ENCODE results near the gene BGN.

BGN gene

DNA sequence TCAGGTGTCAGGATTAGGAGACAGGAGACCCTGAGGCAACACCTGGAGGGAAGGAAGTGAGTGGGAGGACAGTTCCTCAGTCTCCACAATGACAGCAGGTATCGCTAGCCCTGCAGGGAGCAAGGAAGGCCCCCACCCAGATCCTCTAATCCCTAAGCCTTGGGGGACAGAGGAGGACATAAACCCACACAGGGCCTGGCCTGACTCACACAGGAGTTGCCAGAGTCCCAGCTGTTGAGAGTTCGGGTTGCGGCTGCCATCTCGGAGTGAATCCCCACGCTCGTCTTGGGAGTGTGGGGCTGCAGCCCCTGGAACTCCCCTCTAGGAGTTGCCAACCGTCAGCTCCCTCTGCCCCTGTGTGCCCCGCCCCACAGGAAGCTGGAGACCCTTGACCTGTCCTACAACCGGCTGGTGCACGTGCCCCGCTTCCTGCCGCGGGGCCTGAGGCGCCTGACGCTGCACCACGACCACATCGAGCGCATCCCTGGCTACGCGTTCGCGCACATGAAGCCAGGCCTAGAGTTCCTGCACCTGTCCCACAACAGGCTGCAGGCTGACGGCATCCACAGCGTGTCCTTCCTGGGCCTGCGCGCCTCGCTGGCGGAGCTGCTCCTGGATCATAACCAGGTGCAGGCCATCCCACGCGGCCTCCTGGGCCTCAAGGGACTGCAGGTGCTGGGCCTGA, 9.2 kb upstream of the BGN start:
- DNase-seq (ENCODE audit: low spot score): no peak

GRCh38 chrX:153486171-153486570, 8.6 kb upstream of the BGN start:
- DNase-seq (ENCODE audit: low spot score): no peak

DNA sequence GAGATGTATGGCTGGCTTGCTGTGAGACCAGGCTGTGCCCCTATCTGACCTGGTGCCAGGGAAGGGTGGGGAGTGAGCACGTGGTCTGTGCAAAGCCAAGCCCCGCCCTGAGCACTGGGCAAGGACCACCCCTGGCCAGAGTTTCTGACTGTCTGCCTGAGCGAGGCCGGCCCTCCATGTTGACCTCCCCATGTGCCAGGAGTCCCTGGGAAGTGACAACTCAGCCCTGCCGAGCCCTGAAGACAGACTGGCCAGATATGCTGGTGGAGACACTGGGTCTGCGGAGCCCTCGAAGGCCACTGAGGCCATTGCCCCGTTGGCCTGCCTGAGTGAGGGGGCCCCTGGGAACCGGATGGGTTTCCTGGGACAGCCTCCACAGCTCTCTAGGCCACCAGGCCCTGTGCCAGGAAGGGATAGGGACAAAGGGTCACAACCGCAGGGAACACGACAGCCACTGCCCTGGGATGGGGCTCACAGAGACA, 7.1 kb upstream of the BGN start:
- no peak for DNase-seq (ENCODE audit: low spot score)

DNA sequence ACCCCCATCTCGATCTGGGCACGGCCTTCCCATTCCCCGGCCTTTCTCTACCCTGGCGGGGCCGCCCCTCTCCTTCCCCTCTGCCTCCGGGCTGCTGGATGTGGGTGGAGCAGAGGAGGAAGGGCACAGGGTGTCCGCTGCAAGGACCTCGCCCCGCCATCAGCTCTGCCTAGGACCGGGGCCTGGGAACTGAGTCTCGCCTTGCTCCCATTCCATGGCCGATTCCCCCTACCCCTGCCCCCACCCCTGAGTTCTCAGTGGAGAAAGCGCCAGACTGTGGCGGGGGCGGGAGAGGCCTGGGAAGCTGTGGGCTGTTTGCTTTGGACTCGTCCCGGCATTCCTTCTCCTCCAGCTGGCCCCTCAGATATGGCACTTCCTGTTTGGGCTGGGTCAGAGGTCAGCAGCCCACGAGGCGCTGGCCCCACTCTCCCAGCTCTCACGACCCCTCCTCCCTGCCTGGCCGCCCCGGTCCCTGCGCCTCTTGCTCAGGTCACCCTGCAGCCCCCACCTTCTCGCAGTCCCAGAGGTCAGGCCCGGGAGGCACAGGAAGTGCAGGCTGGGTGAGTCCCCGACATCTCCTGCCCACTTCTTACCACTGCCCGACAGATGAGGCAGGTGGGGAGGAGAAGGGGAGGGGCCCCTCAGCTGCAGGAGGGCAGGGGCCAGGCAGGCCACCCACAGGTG, 6.4 kb upstream of the BGN start:
- peak; percentile 37 for DNase-seq (ENCODE audit: low spot score)

DNA sequence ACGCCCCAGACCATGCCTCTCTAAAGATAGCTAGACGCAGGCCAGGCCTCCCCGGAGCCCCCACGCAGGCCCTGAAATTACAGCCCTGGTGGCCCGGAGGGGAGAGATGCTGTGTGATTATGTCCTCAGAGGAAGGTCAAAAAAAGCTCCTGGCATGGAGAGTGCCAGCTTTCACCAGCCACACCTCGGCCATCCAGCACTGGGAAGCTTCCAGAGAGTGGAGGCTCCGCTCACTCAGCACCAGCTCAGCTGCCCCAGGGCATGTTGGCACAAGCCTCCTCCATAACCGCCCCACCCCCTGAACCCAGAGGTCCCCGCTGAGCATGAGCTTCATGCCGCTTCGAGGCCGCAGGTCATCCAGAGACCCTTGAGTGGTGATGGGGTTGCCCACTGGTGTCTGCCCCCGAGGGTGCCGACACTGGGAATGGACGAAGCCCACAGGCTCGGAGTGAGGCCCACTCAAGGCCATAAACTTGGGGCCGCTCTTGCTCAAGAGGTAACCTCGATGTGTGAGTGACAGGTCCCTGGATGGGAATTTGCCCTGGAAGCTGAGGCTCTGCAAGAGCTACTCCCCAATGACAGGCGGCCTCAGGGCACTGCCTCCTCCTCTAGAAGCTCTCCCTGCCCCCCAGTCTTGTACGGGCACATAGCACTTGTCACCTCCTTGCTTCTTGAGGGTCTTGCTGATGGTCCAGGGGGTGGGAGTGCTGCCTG, 4.4 kb upstream of the BGN start:
- DNase-seq (ENCODE audit: low spot score): no peak

GRCh38 chrX:153491351-153491914, 3.3 kb upstream of the BGN start:
- no peak for DNase-seq (ENCODE audit: low spot score)

GRCh38 chrX:153491918-153492317, 2.9 kb upstream of the BGN start:
- DNase-seq (ENCODE audit: low spot score): no peak

DNA sequence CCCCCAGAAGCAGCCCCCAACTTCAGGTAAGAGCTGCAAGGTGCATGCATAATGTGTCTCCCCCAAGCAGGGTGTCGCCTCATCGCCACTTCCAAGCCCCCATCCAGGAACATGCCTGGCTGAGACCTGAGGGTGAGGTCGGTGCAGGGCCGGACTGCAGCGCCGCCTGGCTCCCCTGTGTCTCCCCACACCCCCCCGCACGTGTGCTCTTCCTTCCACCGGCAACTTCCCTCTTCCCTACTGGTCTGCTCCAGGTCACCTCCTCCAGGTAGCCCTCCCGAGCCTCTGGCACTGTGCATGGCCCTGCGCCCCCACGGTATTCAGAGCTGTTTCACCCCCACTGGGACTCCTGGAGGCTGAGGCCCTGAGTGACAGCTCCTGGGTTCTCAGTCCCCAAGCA, 2.2 kb upstream of the BGN start:
- no peak for DNase-seq (ENCODE audit: low spot score)

DNA sequence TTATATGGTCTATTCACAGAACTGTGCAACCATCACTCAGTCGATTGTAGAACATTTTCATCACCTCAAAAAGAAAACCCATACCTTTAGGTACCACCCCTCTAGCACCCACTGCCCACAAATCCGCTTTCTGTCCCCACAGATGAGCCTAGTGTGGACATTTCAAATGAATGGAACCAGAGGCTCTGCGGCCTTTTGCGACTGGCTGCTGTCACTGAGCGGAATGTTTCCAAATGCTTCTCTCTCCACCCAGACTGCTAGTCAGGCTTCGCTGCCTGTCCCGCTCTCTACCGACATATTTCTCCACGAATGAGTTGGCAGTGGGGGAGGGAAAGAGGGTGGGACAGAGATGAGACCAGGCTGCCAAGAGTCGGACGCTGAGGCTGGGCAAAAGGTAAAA, 1.7 kb upstream of the BGN start:
- no peak for DNase-seq (ENCODE audit: low spot score)

GRCh38 chrX:153494061-153494460, 719 bp upstream of the BGN start:
- no peak for DNase-seq (ENCODE audit: low spot score)

DNA sequence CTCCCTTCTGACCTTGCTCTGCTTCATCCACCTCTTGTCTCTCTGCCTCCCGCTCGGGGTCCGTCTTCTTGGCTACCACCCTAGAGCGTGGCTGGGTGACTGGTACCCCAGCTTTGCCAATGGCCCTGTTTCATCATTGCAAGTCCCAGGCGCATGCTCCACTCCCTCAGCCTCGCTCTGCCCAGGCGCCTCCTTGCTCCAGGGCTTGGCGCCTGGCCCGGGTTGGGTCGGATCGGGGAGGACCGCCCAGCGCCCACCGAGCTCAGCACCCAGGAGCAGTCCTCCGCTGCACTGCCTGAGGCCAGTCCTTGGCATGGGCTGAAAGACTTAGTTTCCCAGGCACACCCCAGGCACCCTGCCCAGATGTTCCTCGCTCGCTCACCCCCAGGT, 577 bp downstream of the BGN start:
- no peak for DNase-seq (ENCODE audit: low spot score)

GRCh38 chrX:153495903-153496589, 1.3 kb downstream of the BGN start:
- DNase-seq (ENCODE audit: low spot score): no peak

GRCh38 chrX:153496590-153496959, 1.8 kb downstream of the BGN start:
- DNase-seq (ENCODE audit: low spot score): no peak

GRCh38 chrX:153498453-153498852, 3.7 kb downstream of the BGN start:
- DNase-seq (ENCODE audit: low spot score): no peak

DNA sequence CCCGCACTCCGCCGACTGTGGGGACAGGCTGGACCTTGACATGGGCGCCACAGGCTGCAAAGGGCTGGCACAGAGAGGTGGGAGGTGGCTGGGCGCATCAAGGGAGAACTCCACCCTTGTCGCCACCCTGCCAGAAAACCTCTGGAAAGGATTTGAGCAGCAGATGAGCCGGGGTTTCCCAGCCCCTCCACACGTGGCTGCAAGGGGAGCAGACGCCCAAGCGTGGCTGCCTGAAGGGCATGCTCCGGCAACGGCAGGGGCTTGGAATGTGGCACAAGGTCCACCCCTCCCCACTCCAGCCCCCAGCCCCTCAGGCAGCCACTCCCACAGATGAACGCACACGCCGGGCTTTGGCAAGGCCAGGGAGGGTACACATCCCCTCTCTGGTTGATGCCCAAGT, 4.6 kb downstream of the BGN start:
- no peak for DNase-seq (ENCODE audit: low spot score)

DNA sequence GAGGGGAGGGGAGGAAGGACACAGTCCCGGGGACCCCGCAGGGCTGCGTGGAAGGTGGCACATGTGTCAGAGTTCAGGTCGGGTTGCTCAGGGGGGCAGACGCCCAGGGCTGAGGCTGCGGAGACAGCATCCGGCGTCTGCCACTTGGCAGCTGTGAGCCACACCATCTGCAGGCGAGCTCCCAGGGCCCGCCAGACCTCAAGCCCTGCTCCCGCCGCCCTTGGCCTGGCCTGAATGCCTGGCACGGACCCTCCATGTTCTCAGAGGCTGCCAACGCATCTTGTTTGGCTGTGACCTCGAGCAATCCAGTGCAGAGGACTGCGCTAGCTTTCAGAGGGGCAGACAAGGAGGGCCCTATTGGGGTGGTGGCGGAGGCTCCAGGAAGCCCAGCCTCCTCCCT, 5.1 kb downstream of the BGN start:
- no peak for DNase-seq (ENCODE audit: low spot score)

DNA sequence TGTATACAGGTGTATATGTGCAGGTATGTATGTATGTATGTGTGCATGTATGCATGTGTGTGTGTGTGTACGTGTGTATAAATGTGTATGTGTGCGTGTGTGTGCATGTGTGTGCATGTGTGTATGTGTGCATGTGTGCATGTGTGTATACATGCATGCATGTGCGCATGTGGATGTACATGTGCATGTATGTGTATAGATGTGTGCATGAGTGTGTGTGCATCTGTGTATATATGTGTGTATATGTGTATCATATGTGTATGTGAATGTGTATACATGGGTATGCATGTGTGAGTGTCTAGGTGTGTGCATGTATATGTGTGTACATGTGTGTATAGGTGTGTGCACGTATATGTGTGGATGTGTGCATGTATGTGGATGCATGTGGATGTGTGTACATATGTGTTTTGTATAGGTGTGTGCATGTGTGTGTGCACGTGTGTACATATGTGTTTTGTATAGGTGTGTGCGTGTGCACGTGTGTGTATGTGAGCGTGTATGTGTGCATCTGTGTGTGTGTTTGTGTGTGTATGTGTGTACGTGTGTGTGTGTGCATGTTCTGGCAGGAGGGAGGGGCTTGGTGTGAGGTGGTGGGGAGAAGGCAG, 6.0 kb downstream of the BGN start:
- DNase-seq (ENCODE audit: low spot score): no peak

DNA sequence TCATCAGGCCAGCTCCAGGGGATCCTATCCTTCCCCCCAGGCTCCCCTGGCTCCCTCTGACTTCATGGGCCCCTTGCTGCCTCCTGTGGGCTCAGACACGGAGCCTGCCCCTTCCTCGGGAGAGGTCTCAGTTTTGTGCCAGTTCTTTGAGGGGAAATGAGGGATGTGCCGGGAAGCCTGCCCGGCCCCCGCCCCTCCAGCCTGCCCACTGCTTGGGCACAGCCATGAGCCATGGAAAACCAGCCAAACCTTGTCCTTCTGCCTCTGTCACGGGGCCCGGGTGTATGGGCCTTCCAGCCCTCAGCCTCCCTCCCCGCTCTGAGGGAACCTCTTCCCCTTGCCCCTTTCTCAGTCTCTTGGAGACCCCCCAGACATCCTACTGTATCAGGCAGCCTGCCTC, 6.8 kb downstream of the BGN start:
- DNase-seq (ENCODE audit: low spot score): no peak

GRCh38 chrX:153502131-153502530, 7.4 kb downstream of the BGN start:
- DNase-seq (ENCODE audit: low spot score): no peak

DNA sequence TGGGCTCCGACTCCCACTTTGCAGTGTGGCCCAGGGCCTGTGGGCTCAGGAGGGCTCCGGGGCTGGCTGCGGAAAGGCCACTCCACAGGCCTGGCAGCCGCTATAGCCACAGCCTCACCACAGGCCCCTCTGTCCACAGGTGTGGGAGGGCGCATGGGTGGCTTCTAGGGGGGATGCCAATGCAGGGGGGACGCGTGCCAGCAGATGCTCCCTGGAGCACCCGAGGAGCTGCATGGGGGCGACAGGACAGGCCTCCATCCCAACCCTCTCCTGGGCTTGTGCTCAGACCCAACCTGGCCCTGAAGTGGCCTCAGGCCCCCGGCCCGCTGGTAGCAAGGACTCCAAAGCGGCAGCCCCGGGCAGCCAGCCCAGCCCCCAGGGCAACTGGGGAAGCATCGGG, 8.0 kb downstream of the BGN start:
- DNase-seq (ENCODE audit: low spot score): no peak

DNA sequence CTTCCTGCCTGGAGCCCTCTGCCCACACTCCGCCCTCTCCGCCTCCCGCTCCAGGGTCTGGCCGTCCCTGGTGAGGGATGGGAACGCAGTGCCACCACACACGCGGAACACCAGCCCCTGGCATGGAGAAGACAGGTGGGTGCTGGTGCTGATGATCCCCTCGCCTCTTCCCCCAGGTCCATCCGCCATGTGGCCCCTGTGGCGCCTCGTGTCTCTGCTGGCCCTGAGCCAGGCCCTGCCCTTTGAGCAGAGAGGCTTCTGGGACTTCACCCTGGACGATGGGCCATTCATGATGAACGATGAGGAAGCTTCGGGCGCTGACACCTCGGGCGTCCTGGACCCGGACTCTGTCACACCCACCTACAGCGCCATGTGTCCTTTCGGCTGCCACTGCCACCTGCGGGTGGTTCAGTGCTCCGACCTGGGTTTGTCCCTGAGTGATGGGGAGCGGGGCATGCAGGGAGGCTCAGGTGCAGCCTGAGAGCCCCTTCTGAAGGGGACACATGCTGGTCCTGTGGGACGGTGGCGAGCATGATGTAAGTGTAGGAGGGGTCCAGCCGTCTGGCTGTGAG, 9.8 kb downstream of the BGN start:
- no peak for DNase-seq (ENCODE audit: low spot score)

DNA sequence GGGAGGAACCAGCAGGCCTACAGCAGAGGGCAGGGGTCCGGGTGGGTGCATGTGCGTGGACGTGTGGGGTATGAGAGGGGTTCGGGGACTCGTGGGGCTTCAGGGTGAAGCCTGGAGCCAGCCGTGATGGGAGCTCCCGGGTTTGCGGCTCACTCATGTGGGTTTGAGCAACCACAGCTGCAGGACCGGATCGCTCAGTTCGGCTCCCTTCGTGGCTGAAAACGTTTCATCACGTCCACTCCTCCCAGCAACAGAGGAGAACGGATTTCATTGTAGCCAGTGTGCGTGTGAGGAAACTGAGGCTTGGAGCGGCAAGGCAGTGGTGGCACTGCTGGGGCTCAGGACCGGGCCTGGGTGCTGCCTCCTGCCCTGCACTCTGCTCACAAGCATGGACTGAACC, 10.6 kb downstream of the BGN start:
- no peak for DNase-seq (ENCODE audit: low spot score)

All from HuH-7 (cell line).